ENCODE measurements around the gene QARS1.

The QARS1 gene

DNA sequence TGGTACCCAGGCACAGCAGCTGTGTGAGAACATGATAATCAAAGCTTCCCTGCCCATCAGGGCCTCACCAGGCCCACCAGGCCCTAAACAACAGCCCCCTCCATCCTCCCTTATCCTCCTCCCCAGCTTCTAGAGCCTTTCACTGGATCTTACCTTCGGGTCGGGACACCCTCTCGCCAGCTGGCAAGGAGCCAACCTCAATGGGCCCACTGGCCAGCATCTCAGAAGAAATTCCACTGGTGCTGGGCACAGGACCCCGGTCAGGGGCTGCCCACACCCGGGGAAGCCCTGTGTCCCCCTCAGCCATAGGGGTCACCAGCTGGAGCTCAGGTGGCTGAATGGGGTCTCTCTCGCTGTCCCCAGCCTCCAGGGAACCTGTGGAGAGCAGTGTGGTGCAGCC, 6.8 kb upstream of the QARS1 start:
- in situ Hi-C loops (cut with HindIII; ENCODE audit: low sequenced_read_pairs): no loop called here
- no peak overlapping the region for H3K4me3 ChIP-seq (ENCODE audit: low read depth, low read length)
- TF ChIP-seq, protein P1, sequence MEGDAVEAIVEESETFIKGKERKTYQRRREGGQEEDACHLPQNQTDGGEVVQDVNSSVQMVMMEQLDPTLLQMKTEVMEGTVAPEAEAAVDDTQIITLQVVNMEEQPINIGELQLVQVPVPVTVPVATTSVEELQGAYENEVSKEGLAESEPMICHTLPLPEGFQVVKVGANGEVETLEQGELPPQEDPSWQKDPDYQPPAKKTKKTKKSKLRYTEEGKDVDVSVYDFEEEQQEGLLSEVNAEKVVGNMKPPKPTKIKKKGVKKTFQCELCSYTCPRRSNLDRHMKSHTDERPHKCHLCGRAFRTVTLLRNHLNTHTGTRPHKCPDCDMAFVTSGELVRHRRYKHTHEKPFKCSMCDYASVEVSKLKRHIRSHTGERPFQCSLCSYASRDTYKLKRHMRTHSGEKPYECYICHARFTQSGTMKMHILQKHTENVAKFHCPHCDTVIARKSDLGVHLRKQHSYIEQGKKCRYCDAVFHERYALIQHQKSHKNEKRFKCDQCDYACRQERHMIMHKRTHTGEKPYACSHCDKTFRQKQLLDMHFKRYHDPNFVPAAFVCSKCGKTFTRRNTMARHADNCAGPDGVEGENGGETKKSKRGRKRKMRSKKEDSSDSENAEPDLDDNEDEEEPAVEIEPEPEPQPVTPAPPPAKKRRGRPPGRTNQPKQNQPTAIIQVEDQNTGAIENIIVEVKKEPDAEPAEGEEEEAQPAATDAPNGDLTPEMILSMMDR (IDR thresholded peaks at IDR 0.05; ENCODE audit: low read depth, low read length): no peak
- DNase-seq (ENCODE audit: low read depth, low spot score): no peak

- TF ChIP-seq, protein P1 (IDR thresholded peaks at IDR 0.05; ENCODE audit: low read depth, low read length): no peak
- no peak for DNase-seq (ENCODE audit: low read depth, low spot score)
- no peak overlapping the region for H3K4me3 ChIP-seq (ENCODE audit: low read depth, low read length)
- in situ Hi-C loops (cut with HindIII; ENCODE audit: low sequenced_read_pairs): no loop called here
Observed at GRCh38 chr3:49110780-49111179, 6.2 kb upstream of the QARS1 start.

GRCh38 chr3:49108346-49108745, 3.8 kb upstream of the QARS1 start:
- no peak overlapping the region for H3K4me3 ChIP-seq (ENCODE audit: low read depth, low read length)
- TF ChIP-seq, protein P1 (IDR thresholded peaks at IDR 0.05; ENCODE audit: low read depth, low read length): no peak
- in situ Hi-C loops (cut with HindIII; ENCODE audit: low sequenced_read_pairs): no loop called here
- DNase-seq (ENCODE audit: low read depth, low spot score): no peak

DNA sequence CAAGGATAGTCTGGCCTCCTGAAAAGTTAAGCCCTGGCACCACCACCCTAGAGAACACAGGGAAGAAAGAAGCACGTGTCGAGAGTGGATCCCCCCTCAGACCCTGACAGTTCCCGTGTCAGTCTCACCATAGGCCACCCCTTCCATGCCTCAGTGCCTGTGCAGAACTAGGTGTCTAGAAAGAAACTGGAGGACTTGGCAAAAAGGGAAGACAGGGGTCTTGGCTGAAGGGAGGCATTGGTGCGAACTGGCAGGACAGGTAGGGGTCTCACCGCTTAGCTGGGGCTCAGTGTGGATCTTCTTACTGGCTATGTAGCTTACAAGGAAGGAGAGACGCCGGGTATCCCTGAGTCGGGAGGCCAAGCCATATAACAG, 518 bp downstream of the QARS1 start:
- TF ChIP-seq, protein P1 (IDR thresholded peaks at IDR 0.05; ENCODE audit: low read depth, low read length): no peak
- in situ Hi-C loops (cut with HindIII; ENCODE audit: low sequenced_read_pairs): no loop called here
- peak overlapping the region; percentile 92 for H3K4me3 ChIP-seq (ENCODE audit: low read depth, low read length)
- no peak for DNase-seq (ENCODE audit: low read depth, low spot score)

DNA sequence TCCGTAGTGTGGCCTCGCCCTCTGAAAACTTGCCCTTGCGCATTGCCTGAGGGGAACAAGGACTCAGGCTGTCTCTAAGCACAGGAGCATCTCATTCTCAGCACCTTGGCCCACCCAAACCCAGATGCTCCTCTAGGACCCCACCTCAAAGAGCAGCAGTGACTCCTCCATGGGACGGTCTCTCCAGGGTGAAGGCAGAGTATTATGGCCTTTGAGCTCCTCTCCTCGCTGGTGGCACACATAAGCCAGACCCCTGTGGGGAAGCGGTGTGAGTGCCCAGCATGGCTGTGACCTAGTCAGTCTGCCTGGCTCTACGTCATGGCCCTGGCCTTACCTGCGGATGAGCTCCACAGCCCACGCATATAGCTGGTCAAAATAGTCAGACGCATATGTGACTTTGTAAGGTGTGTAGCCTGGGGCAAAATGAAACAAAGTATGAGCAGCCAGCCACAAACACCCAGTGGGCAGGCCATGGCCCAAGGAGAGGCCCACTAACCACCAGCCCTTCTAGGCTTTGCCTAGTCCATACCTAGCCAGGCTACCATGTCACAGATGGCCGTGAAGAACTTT, 4.4 kb downstream of the QARS1 start:
- H3K4me3 ChIP-seq (ENCODE audit: low read depth, low read length): no peak overlapping the region
- DNase-seq (ENCODE audit: low read depth, low spot score): no peak
- in situ Hi-C loops (cut with HindIII; ENCODE audit: low sequenced_read_pairs): no loop called here
- TF ChIP-seq, protein P1 (IDR thresholded peaks at IDR 0.05; ENCODE audit: low read depth, low read length): no peak

DNA sequence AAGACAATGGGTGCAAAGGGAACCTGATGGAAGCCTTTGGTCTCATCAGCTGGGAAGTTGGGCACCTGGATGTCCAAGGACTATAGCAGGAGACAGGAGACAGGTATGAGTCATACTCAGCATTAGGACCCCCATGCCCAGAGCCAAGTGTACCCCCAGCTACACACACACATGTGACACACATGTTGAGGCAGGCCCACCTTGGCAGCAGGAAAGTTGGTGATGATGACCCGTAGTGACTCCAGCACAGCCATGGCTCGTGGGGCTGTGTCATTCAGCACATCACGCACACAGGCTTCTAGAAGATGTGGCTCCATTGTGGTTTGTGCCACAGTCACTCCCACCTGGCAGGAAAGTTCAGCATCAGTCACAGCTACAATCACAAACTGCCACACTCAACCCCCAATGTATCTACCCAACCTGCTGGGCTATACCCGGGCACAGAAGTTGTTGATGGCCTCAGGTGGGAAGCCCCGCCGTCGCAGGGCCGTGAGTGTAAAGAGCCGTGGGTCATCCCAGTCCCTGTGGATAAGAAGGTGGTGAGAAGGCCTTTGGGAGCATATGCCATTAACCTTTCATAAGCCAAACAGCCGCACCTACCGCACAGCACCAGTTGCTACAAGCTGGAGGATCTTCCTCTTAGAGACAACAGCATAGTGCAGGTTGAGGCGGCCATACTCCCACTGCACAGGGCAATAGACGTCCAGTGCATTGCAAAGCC, 5.5 kb downstream of the QARS1 start:
- H3K4me3 ChIP-seq (ENCODE audit: low read depth, low read length): no peak overlapping the region
- in situ Hi-C loops (cut with HindIII; ENCODE audit: low sequenced_read_pairs): no loop called here
- TF ChIP-seq, protein P1 (IDR thresholded peaks at IDR 0.05; ENCODE audit: low read depth, low read length): no peak
- no peak for DNase-seq (ENCODE audit: low read depth, low spot score)
